Activated T-cell treated with anti-CD3 and anti-CD28 coated beads for 24 hours (primary cell): ENCODE data around the gene SF3B1.
"Not testable (repeated sequence)": the region's sequence is repeated elsewhere in the genome, so short reads cannot be mapped to it uniquely, and the experiment has no call there.

ENCODE experiments used
- DNase-seq: peaks from one replicate; pipeline ENCODE4 v3.0.0-alpha.2; 2020; ENCODE audit warnings: low read depth

Gene SF3B1

GRCh38 chr2:197435598-197436420 lies 981 bp upstream of the SF3B1 start:
- no peak for DNase-seq

- no peak for DNase-seq
These were observed 919 bp downstream of the SF3B1 start for GRCh38 chr2:197433780-197434438.

DNA sequence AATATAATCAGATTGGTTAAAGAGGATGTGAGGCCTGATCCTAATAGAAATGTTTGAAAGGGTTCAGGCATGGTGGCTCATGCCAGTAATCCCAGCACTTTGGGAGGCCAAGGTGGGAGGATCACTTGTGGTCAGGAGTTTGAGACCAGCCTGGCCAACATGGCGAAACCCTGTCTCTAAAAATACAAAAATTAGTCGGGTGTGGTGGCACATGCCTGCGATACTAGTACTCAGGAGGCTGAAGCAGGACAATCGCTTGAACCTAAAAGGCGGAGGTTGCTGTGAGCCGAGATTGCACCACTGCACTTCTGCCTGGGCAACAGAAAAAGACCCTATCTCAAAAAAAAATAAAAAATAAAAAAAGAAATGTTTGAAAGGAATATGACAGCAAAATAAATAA lies 2.3 kb downstream of the SF3B1 start:
- not testable (repeated sequence) for DNase-seq

DNA sequence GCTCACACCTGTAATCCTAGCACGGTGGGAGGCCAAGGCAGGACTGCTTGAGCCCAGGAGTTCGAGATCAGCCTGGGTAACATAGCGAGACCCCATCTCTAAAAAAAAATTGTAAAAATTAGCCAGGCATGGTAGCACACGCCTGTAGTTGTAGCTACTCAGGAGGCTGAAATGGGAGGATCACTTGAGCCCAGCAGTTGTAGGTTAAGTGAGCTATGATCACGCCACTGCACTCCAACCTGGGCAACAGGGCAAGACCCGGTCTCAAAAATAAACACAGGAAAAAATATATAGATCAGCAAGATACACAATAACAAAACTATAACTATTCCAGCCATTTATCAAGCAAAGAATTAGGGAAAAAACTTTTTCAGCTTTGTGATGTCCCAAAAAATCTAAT lies 3.0 kb downstream of the SF3B1 start:
- no peak for DNase-seq

DNA sequence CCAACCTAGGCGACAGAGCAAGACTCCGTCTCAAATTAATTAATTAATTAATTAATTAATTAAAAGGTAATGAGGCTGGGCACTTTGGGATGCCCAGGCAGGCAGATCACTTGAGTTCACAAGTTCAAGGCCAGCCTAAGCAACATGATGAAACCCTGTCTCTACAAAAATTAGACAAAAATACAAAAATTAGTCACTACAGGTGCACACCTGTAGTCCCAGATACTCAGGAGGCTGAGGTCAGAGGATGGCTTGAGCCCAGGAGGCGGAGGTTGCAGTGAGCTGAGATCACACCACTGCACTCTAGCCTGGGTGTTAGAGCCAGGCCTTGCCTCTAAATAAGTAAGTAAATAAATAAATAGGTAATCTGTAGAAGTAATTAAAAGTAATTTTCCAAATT lies 6.8 kb downstream of the SF3B1 start:
- no peak for DNase-seq

- no peak for DNase-seq
These were observed 7.9 kb downstream of the SF3B1 start for GRCh38 chr2:197426723-197427603.

- no peak for DNase-seq
These were observed 9.3 kb downstream of the SF3B1 start for GRCh38 chr2:197425550-197425949.

GRCh38 chr2:197423307-197423706 lies 11.5 kb downstream of the SF3B1 start:
- no peak for DNase-seq

DNA sequence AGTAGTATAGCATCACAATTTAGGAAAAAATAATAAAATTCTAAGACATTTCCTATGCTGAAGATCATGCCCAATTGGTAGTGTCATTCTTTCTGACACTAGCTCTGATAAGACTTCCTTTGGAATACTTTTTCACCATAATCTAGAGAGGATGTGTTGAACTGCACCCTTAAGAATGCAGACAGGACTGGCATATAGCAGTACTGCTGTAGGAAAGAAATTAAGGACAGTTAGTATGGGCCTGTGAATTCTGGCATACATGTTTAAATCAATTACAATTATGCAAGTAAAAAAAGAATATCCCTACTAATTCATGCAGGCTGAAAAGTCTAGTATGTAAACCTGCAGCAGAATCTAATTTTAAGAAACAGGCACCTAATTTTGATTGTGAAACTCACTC lies 15.4 kb downstream of the SF3B1 start:
- DNase-seq, result no peak

DNA sequence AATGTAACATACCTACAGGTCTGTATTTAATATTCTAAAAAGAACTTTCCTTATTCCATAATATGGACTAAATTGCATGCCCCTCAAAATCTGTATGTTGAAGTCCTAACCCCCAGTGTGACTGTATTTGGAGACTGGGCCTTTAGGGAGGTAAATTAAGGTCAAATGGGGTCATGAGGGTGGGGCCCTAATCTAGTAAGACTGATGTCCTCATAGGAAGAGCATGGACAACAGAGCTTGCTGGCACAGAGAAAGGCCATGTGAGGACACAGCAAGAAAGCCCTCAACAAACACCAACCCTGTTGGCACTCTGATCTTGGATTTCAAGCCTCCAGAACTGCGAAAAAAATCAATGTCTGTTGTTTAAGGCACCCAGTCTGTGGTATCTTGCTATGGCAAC lies 18.6 kb downstream of the SF3B1 start:
- no peak for DNase-seq

DNA sequence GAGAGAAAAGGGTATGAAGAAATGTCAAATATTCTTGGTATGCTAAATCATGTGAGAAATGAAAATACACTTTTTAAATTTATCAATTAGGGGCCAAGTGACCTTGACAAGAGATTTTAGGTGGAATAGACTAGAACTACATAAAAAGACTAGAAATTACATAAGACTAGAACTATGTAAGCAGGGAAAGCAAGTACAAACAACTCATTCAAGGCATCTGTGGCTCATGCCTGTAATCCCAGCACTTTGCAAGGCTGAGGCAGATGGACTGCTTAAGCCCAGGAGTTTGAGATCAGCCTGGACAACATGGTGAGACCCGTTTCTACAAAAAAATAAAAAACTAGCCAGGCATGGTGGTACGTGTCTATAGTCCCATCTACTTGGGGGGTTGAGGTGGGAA lies 20.3 kb downstream of the SF3B1 start:
- no peak for DNase-seq

DNA sequence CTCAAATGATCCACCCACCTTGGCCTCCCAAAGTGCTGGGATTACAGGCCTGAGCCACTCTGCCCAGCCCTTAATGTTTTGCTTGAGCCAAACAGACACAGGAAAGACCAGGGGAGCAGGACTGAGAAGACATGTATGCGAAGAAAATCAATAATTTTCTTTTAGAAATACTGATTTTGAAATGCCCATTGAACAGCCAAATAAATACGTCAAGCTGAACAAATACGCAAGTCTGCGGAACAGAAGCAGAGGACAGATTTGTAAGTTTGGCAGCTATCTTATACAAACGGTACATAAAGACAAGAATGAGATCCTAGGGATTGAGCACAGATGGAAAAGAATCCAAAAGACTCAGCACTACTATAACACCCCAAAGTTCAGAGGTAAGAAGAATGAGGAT lies 20.8 kb downstream of the SF3B1 start:
- no peak for DNase-seq

- DNase-seq, result no peak
These were observed 29.2 kb downstream of the SF3B1 start for GRCh38 chr2:197405582-197405981.

GRCh38 chr2:197399887-197400540 lies 34.8 kb downstream of the SF3B1 start:
- no peak for DNase-seq

DNA sequence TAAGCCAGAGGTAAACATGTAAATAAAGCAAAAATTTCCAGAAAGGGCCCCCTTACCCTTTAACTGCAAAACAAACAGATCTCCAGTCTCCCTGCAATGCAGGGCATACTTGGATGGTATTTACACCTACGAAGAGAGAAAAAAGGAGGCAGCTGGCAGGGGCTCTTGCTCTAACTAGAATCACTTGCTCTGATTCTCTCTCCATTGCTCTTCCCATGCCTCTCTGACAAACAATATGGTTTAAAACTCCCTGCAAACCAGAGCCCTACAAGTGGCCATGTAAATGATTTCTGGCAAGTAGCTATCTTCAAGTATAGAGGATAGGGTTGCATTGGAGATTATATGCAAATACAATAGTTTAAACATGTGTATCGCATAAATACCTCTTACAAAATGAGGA lies 35.9 kb downstream of the SF3B1 start:
- no peak for DNase-seq

GRCh38 chr2:197391220-197391717 lies 43.6 kb downstream of the SF3B1 start:
- DNase-seq, result no peak

- DNase-seq, result no peak
These were observed 45.8 kb downstream of the SF3B1 start for GRCh38 chr2:197388866-197389587.

GRCh38 chr2:197387179-197387578 lies 47.6 kb downstream of the SF3B1 start:
- no peak for DNase-seq

DNA sequence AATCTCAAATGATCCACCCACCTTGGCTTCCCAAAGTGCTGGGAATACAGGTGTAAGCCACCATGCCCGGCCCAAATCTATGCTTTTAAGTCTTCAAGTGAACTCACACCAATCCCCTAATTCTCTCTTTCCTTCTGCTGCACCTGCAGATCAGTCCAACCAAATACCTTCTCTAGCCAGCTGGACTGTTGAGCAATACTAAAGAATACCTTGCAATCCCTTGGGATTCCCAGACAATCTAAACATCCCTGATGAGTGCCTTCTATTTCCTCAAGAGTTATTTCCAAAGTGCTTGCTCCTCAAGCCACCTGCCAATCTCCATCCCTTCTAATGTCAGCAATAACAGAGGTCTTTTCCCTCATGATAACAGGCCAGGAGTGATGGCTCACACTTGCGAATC lies 48.6 kb downstream of the SF3B1 start:
- no peak for DNase-seq

GRCh38 chr2:197383825-197384224 lies 51.0 kb downstream of the SF3B1 start:
- DNase-seq, result no peak

GRCh38 chr2:197381641-197382040 lies 53.2 kb downstream of the SF3B1 start:
- no peak for DNase-seq
